SK-N-MC (cell line): Measurements from ENCODE around the gene SEMA5A.

Experiments
- EZH2 ChIP-seq: fragments of 200-600 bp; sonication (generic); IDR thresholded peaks from one replicate; pipeline ENCODE4 v1.6.1; 2017; ENCODE audit warnings: antibody characterized with exemption
- FOXP2 ChIP-seq: optimal IDR thresholded peaks from 2 replicates; pipeline ENCODE3; 2011; ENCODE audit warnings: mild to moderate bottlenecking, moderate library complexity; ENCODE audit not compliant: insufficient read depth; ENCODE audit errors: extremely low read length, control extremely low read depth
- POLR2AphosphoS5 ChIP-seq: IDR thresholded peaks from 2 replicates; pipeline ENCODE4 v1.6.1; 2012; ENCODE audit warnings: mild to moderate bottlenecking, low read depth, low read length, borderline replicate concordance

DNA sequence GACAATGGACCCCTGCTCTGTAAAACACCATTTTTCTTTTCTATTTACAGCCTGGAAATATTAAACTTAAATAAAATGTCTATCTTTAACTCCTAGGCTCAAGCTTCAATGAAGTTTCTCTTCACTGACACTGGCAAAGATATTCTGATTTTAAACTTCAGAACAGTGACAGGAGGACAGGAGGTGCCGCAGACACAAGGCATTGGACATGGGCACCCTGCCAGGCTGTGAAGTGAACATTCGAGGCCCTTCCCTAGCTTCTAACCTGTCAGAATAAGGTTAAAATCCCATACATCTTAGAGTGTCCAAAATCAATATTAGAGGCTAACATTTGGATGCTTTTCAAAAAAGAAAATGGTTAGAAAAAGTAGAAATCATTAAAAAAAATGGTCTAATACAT is 9.2 kb downstream of the SEMA5A start:
- TF ChIP-seq EZH2 (no peak), POLR2AphosphoS5 (no peak), FOXP2 (no peak)
